ENCODE data around the gene BRD3OS. TPM values are rescaled to one million over a fixed set of nuclear protein-coding genes. Genes with fewer than 3 reads are reported as not detected.

Gene BRD3OS
- total and polyA plus RNA-seq, 2 of the 13 experiments (the other 11 are each of a cell fraction or from before 2014, with no cell fraction given): 4.9 to 5.7 TPM

- no peak for FAIRE-seq
- Histone ChIP-seq H3K27ac (ENCODE audit: extremely low read length, insufficient read depth, low read length) (peak overlapping the region; percentile 79), H2AFZ (ENCODE audit: low read length) (no peak overlapping the region)
Measured at GRCh38 chr9:133993635-133994253, 31.5 kb upstream of the BRD3OS start.

More at GRCh38 chr9:133993635-133994253, 31.5 kb upstream of the BRD3OS start:
- Histone ChIP-seq H3K36me3 (replicated peaks in 1 of 2; ENCODE audit: control insufficient read depth in 1 of 2, insufficient read depth in 2 of 2, low read length in 2 of 2) (no peaks in the 10 kb centered on the region), H4K20me1 (ENCODE audit: insufficient read depth, low read length) (peaks cover 18% of the 10 kb centered on the region; the same call in 1 of the 2 replicates), H3K27me3 (ENCODE audit: control insufficient read depth in 1 of 2, insufficient read depth in 2 of 2, low read length in 2 of 2) (no peaks in the 10 kb centered on the region), H3K79me2 (ENCODE audit: insufficient read depth, low read length) (peaks cover 30% of the 10 kb centered on the region), H3K9ac (ENCODE audit: insufficient read depth, low read depth, low read length) (peak overlapping the region; percentile 82), H3K4me3 (replicated peaks in 1 of 3; ENCODE audit: insufficient read depth in 1 of 3, low read depth in 2 of 3, low read length in 3 of 3) (peak overlapping the region; percentile 80 to 98 (median 97)), H3K4me1 (ENCODE audit: insufficient read depth, low read length) (peaks cover 43% of the 10 kb centered on the region), H3K4me2 (ENCODE audit: low read depth, low read length) (peak overlapping the region; percentile 91), H3K9me3 (ENCODE audit: low read length) (no peaks in the 10 kb centered on the region)
- 46% methylated on average over 2 of the region's 16 CpGs for WGBS (ENCODE audit: low lambda C conversion rate)
- intact Hi-C loops (cut with micrococcal nuclease; ENCODE audit: unreplicated experiment) (loop anchor here (1.0 to 2.0 kb wide), 3 partner anchors 15 to 211 kb away; no protein-coding TSS in a partner anchor), in situ Hi-C loops (cut with HindIII; ENCODE audit: extremely low pct_ligation_motif_present, low pct_unique_long_range_greater_than_20kb) (loop anchor here (5.0 kb wide), 1 partner anchor 206 kb away; no protein-coding TSS in a partner anchor)
- DNase-seq (ENCODE audit: low spot score) (no peak), ATAC-seq (no peak)
- ChIA-PET CTCF (ENCODE audit: low intra/inter-chr PET ratio, low total read pairs) (interaction anchor here (1.2 to 4.0 kb wide), 6 partner anchors 106 to 267 kb away, joined by 3 to 40 read pairs (median 8); no protein-coding TSS in a partner anchor), POLR2A (interaction anchor here (0.8 to 1.6 kb wide), 16 partner anchors 8 to 266 kb away, joined by 3 to 19 read pairs (median 4); partner anchors contain the start of genes BRD3OS and SARDH)
- TF ChIP-seq, protein P1, sequence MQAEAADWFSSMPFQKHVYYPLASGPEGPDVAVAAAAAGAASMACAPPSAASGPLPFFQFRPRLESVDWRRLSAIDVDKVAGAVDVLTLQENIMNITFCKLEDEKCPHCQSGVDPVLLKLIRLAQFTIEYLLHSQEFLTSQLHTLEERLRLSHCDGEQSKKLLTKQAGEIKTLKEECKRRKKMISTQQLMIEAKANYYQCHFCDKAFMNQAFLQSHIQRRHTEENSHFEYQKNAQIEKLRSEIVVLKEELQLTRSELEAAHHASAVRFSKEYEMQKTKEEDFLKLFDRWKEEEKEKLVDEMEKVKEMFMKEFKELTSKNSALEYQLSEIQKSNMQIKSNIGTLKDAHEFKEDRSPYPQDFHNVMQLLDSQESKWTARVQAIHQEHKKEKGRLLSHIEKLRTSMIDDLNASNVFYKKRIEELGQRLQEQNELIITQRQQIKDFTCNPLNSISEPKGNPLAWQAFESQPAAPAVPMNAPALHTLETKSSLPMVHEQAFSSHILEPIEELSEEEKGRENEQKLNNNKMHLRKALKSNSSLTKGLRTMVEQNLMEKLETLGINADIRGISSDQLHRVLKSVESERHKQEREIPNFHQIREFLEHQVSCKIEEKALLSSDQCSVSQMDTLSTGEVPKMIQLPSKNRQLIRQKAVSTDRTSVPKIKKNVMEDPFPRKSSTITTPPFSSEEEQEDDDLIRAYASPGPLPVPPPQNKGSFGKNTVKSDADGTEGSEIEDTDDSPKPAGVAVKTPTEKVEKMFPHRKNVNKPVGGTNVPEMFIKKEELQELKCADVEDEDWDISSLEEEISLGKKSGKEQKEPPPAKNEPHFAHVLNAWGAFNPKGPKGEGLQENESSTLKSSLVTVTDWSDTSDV (CRISPR knock-in tag; IDR thresholded peaks at IDR 0.05): no peak
- TF ChIP-seq RFXAP (CRISPR knock-in tag; IDR thresholded peaks at IDR 0.05; ENCODE audit: borderline replicate concordance): 0 out of 2 replicates have a peak, but pooled peaks have one; percentile 14
- TF ChIP-seq, protein P2, sequence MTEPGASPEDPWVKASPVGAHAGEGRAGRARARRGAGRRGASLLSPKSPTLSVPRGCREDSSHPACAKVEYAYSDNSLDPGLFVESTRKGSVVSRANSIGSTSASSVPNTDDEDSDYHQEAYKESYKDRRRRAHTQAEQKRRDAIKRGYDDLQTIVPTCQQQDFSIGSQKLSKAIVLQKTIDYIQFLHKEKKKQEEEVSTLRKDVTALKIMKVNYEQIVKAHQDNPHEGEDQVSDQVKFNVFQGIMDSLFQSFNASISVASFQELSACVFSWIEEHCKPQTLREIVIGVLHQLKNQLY (CRISPR knock-in tag; IDR thresholded peaks at IDR 0.05): no peak
- no peak for TF ChIP-seq ZNF143 (CRISPR knock-in tag; IDR thresholded peaks at IDR 0.05)
- TF ChIP-seq ZBTB20 (CRISPR knock-in tag; IDR thresholded peaks at IDR 0.05; ENCODE audit: borderline replicate concordance, low read depth): no peak
- TF ChIP-seq, protein P3, sequence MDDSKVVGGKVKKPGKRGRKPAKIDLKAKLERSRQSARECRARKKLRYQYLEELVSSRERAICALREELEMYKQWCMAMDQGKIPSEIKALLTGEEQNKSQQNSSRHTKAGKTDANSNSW (CRISPR knock-in tag; IDR thresholded peaks at IDR 0.05; ENCODE audit: borderline replicate concordance): no peak
- TF ChIP-seq ZNF546 (CRISPR knock-in tag; conservative IDR thresholded peaks at IDR 0.05): no peak
- 0 out of 2 replicates have a peak, but pooled peaks have one; percentile 10 for TF ChIP-seq KDM5B (CRISPR knock-in tag; IDR thresholded peaks at IDR 0.05; ENCODE audit: borderline replicate concordance)
- no peak for TF ChIP-seq ZNF337 (CRISPR knock-in tag; IDR thresholded peaks at IDR 0.05; ENCODE audit: borderline replicate concordance, low read depth)
- 0 out of 2 replicates have a peak, but pooled peaks have one; percentile 4 for TF ChIP-seq ZNF274 (CRISPR knock-in tag; IDR thresholded peaks at IDR 0.05)
- peak; percentile 58; the same call in 1 of the 2 replicates for TF ChIP-seq ZNF253 (CRISPR knock-in tag; IDR thresholded peaks at IDR 0.05; ENCODE audit: borderline replicate concordance)
- 0 out of 2 replicates have a peak, but pooled peaks have one; percentile 8 for TF ChIP-seq ZNF446 (CRISPR knock-in tag; IDR thresholded peaks at IDR 0.05)
- no peak for TF ChIP-seq SP4 (CRISPR knock-in tag; IDR thresholded peaks at IDR 0.05)
- no peak for TF ChIP-seq ATF7 (IDR thresholded peaks at IDR 0.05)
- 0 out of 2 replicates have a peak, but pooled peaks have one; percentile 14 for TF ChIP-seq ATF7 (CRISPR knock-in tag; IDR thresholded peaks at IDR 0.05)
- no TSS peak for BruUV-seq (replicated peaks)
